GM18867 (cell line): ENCODE results near the gene CNTN5.

Source experiments
- ATAC-seq: cut with Tn5 transposase; IDR thresholded peaks from one replicate; pipeline ENCODE4 v1.9.1; 2021; ENCODE audit warnings: mild to moderate bottlenecking, moderate library complexity; ENCODE audit not compliant: unreplicated experiment

The CNTN5 gene

DNA sequence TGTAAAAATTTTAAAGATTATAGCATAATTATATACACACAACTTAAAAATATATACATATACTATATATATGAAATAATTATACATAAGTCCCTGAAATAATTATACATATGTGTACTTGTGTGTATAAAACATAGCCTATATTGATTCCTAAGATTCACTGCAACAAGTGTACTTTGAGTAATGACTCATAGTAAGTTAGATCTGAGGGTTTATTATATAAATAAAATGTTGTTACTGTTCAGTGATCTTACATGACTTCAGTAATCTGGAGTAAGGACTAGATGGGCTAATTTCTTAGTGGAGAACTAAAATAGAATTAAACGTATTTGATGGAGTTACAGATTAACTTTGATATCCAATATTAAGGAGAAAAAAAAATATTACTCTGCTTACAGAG lies 350.5 kb downstream of the CNTN5 start:
- no peak for ATAC-seq

DNA sequence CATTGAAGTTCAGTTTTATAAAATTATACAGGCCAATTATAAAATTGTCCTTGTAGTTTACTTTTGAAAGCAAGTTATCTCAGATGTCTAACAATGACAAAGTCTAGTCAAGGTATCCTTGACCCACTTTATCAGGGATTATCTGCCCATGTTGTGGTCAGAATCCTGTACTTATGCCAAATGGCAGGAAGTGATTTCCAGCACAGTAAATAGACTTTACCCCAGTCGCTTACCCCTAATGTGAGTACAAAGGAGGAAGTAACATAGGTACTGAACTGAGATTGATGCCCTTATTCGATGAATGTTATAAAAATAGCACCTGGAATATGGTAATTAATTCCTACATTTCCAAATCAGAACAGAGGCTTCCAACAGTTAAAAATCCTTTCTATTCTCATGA lies 355.7 kb downstream of the CNTN5 start:
- ATAC-seq = no peak

DNA sequence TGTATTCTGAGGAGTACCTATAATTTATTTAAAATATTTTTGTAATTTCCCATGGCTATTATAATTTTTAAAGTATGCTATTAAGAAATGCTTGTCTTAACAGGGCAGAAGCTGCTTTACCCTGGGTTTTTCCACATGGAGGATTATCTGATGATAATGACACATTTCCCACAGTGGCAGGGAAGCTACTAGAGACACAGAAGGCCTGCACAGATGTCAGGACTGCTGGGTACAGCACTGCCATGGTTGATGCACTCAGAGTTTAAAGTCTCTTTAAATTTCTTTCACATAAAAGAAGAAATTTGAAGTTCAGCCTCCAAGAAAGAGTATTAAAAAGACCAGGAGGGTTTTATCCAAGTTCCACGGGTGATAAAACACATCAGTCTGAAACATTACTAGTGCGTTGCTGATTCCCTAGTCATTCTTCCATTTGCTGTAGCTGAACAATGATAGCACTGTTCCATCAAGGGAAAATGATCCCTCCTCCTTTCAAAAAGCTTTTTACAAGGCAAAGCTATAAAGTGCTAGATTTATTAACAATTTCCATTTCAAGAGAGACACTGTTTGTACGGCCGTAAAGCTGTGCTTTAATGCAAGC lies 363.0 kb downstream of the CNTN5 start:
- ATAC-seq = no peak

DNA sequence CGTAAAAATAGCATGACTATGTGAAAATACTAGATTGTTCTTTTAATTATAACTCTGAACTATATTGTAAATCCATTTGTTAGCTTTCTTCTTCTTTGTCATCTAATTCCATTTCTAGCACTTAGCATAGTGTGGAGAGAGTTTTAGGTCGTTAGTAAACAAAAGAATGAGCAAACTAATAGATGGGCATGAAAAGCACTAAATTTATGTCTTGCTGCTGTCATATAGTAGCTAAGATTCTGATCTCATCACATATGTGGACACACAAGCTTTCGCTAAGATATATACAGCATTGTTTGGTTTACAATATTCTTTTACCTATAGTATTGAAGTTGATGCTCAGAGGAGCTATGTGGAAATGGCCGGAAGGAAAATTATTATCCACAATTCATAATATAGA lies 370.5 kb downstream of the CNTN5 start:
- no peak for ATAC-seq

DNA sequence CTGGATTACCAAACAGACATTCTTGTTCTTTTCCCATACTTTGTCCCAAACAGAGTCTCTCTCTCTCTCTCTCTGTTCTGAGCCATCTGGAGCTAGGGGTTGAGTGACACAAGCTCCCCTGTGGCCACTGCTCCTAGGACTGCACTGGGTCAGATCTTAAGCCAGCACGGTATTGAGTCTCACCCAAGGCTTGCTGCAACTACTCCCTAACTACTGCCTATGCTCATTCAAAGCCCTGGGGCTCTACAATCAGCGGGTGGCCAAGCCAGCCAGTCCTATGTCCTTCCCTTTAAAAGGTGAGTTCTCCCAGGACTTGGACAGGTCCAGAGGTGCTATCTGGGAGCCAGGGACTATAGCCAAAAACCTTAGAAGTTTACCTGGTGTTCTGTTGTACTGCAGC lies 385.6 kb downstream of the CNTN5 start:
- no peak for ATAC-seq

DNA sequence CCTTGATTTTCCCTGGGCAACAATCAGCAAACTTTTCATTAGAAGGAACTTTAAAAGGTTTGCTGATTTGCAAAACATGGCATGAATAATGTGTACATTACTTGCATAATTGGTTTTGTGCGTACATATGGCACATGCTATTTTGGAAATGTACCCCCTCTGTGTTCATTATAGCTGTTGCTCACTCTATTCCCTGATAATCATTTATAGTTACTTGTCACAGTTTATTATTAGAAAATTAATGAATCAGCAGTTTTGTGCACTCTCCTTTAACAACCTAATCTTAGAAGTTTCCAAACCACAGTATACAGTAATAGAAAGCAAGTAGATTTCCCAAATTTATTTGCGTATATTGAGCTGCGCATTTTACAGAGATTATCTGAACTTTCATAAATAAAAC lies 389.9 kb downstream of the CNTN5 start:
- no peak for ATAC-seq

DNA sequence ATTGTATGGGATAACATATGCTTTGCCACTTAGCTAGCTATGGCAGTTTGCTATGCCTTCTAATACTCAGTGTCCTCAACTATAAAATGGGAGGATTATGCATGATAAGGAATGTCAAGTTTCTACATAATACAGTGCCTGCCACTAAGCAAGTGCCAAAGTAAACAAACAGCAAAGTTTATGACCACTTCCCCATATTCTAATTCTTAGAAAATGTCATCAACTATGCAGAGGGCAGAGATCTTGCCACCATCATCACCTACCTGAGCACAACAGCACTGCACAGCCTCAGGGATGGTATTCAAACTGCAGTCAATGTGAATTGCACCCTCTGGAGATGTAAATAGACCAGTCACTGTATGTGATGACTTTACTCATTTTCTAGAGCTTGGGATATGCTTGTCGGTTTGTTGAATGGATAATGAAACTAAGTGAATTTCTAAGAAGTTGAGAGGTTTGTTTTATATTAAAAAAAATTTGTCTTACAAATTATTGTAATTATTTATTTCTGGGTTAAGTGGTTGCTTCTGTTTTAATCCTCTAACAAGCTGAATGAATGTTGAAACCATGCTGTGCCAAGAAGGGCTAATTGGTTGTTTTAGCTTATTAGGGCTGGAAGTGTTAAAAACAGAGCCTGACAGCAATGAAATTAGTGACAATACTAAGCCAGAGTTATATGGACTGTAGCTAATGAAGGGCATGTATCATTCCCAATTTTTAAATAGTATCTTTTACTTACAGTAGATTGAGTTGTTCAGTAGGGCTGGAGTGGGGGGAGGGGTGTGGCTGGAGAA lies 398.4 kb downstream of the CNTN5 start:
- no peak for ATAC-seq

DNA sequence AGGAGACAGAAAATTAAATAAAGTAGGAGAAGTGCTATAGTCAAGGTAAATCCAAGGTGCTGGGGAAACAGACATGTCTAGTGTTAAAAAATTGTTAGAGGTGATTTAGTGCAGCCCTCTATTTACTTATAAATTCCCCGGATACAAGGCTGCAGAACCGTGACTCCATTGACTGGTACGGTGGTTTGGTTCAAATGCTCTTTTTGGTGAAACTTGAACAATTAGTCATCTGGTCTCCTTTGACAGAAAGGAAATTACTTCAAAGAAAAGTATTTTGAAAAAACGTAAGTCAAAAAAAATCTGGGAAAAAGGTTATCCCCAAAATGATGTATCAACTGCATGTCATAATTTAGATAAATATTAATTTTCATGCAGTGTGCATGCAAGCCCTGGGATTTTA lies 399.2 kb downstream of the CNTN5 start:
- no peak for ATAC-seq

DNA sequence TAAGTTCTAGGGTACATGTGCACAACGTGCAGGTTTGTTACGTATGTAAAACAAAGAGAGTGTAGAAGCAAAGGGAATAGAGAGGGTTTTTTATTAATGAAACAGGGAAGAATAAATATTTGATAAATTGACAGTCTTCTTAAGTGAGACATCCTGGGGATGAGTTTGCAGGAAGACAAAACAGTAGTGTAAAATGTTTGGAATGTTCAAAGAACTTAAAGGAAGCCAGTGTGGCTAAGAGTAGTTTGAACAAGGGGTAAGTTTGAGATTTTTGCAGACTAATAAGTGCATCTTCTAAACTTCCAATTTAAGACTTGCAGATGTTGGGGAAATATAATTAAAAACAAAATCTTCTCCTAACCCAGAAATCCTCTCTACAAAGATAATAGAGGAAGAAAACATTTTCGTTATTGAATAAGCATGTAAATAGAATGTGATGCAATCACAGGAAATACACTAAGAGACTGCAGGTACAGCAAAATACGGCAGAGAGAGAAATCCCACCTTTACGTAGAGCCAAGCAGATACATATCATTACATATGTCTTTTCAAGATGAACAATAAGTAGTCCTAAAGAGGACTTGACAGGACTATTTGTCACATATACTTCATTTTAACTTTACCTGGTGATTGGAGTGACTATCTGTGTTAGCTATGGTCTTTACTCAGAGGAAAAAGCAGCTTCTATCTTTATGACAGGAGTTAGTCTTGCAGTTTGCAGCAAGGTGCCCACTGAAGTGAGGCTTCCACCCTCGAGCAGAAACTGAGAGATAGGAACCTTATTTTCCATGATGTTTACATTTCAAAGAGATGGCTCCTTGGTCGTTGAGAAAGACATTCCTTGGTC lies 402.1 kb downstream of the CNTN5 start:
- no peak for ATAC-seq

DNA sequence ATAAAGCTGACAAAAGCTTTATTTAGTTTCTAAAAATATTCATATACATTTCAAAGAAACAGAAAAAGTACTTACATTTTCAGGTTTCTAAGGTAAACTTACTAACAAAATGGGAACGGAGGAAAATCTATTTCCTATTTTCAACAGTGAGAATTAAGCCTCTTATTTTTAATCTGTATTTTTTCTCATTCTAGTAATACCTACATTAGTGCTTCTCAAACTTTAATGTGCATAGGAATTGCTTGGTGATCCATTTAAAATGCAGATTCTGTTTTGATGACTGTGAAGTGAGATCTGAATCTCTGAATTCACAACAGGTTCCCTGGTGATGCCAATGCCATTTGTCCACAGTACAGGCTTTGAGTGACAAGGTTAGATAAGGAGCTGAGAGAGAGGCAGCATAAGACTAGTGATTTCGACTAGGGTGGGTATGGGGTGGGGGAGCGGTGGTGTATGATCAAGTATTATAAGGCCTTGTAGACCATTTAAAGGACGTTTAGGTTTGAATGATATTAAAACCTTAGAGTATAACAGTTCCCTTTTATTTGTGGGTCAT lies 402.8 kb downstream of the CNTN5 start:
- no peak for ATAC-seq

DNA sequence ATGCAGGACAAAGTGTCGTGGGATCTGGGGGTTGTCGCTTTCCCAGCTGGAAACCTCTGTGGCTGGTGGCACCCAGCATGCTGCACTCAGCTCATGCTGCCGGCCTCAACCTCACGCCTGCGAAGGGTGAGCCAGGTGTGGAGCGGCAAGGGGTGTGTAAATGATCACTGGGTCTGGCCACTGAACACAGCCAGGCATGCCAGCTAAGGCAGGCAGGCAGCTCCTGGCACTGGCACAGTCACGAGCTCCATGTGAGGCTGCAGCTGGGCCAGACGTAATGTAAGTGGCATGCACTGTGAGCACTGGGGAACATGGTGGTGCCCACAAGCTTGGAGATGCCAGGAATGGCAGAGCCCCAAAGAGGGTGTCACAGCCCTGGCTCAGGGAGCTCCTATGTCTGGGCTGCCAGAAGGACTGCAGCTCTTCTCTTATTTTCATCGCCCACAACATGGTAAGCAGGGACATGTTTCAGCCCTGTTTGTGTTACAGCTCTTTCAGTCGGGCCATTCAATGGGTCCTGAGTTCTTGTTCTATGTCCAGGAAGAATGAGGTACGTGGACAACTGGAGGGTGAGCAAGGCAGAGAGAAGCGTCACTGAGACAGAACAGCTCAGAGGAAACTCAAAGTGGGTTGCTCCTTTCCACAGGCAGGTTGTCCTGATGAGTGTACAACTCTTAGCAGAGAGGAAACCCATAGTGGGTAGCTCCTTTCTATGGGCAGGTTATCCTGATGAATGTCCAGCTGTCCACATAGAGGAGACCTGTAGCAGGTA lies 403.8 kb downstream of the CNTN5 start:
- no peak for ATAC-seq

DNA sequence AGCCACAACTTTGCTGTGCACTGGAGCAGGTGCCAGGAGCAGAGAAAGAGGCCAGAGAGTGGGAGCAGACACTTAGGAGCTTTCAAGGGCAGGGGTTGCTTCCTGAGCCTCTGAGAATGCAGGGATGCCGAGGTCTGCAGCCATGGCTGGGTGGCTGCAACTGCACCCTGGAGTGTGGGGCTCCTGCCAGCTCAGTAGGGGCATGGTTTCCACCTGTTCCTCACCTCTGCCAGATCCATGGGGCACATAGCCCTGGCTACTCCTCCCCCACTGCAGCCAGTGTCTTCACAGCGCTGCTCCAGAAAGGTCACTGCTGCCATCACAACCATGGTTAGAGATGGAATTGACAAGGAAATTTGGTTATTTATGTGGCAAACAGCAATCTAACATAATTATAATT lies 404.8 kb downstream of the CNTN5 start:
- ATAC-seq = no peak

DNA sequence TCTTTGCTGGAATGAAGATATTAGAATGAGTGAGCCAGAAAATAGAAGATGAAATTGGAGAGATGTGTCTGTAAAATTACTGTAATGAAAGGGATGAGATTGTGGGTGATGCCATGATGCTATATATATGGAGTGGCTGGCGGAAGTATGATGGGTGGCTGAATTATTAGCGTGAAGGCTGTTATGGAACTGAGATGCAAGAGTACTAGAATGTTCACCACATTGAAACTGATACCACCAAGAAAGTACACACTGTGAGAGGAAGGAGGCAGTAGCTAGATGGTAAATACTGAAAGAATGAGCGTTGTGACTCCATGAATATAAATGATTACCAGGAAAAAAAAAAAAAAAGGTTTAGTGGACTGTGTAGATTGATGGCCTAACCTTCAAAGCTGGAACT lies 411.9 kb downstream of the CNTN5 start:
- peak; percentile 95 for ATAC-seq

DNA sequence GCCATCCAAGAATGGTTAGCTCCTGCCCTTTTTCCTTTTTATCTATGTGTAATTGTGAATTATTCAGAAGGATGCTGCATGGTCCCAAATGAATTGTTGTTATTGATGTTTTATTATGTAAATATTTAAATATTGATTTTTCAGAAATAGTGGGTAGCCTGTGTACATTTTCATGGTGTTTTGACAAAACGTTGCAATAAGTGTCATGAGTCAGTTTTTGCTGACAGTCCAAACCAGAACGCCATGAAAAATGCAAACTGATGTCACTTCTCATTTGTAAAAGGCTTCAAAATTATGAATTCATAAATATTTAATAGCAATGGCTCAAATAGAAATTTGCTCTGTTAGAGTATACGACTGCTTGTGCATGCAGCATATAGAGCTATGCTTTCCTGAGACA lies 422.5 kb downstream of the CNTN5 start:
- no peak for ATAC-seq

DNA sequence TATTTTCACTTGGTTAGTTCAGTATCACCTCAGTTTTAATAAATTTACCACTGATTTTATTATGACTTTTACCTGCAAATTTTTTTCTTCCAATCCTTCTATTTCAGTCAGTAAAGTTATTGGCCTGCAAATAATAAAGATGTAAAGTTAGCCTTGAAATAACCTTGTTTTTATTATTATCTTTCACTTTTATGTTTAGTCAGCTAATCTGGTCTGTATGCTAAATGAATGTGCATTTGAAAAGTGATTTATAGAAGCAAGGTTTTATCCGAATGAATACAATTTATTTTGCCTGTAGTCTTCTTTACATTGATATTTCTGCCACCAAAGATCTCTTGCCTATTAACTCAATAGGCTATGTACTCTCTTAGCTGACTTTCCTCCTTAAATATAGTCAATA lies 425.7 kb downstream of the CNTN5 start:
- ATAC-seq = no peak

DNA sequence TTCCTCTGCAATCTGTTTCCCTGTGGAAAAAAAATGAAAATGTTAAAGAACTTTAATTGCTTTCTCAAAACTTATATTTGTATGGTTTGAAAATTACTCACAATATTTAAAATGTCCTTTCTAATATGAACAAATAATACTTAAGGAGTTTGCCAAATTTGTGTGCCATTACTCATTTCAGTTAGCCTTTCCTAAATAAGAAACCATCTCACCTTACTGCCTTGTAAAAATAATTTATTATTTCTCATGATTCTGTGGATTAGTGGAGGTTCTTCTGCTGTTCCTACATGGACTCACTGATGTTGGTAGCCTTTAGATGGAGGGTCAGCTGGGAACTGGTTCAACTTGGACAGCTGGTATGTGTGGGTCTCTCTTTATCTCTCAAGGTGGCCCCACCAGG lies 428.6 kb downstream of the CNTN5 start:
- ATAC-seq = no peak

DNA sequence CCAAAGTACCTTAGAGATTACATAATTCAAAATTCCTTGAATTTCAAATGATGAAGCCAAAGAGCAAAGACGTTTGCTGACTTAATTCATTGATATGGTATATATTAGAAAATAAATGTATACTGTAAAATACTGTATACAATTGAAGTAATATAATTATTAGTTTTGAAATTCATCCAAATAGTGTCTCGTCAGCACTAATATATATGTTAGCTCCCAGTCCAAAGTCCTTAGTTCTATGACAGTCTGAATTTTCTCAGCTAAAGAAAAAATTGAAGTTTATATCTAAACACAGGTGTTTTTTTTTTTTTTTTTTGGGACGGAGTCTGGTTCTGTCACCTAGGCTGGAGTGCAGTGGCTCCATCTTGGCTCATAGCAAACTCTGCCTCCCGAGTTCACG lies 431.3 kb downstream of the CNTN5 start:
- no peak for ATAC-seq

DNA sequence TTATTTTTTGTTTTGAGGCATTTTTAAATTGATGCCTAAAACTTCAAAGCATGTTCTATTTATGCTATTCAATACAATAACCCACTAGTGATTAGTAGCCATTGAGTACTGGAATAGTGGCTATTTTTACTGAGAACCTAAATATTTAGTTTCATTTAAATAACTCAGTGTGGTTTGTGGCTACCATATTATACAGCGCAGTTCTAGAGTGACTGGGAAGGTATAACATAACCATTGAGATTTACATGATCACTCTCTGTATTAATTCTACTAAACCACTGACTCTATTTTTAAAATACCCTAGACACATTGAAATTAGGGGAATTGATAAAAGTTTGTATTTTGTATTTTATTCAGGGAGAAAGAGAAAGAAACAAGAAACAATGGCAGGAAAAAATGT lies 441.2 kb downstream of the CNTN5 start:
- no peak for ATAC-seq

DNA sequence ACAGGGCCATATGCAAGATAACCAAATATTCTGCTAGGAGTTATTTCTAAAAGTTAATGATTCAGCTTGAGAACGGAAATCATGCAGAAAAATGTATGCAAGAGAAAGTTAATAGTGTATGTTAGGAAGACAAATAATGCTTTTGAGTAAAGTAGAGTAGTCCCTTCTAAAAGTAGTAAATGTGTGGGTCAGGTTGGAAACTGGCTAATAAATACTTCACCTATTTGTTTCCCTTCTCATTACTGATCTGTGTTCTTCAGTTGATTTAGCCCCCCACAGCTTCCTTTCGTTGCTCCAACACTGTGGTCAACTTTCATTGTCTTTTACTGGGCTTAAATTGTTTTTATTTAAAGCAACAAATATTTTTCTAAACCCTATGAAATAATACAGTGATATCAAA lies 444.2 kb downstream of the CNTN5 start:
- ATAC-seq = no peak

DNA sequence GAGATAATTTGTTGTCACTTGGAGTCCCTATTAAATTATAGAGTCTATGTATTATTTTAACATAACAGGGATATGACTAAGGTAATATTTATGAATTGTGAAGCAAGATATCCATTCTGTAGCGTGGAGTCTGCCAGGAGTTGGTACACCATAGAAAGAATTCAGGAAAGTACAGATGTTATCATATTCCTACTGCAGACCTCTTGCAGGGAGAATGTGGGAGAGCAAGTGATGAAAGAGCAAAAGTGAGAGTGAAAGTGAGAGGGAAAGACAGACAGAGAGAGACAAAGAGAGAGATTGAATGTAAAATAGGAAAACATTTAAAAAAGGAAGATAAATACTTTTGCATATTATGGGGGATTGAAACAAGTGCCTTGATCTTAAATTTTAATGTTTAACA lies 468.8 kb downstream of the CNTN5 start:
- no peak for ATAC-seq

DNA sequence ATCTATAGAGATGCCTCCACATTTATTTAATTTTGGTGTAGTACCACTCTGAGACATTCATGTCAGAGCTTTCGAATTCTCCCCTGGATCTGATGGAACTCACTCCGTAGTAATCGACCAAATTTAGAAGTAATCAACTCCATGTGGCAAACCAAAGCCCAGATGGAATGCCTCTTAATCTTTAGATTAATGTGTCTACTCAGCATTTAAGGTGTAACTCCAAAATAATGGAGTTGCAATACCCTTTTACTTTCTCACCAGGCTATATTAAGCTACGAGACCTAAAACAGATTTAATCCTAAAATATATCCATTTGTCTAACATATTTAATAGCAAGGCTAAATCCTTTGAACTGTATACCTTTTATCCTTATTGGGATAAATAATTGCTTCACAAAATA lies 473.3 kb downstream of the CNTN5 start:
- ATAC-seq = no peak
